CD4-positive, alpha-beta T cell treated with Interferon gamma for 1 hour (primary cell): ENCODE measurements around the gene NUTM2B.
"Not testable (repeated sequence)": the region's sequence is repeated elsewhere in the genome, so short reads cannot be mapped to it uniquely, and the experiment has no call there.

Source experiments
- DNase-seq: peaks from one replicate; pipeline ENCODE4 v3.0.0-alpha.2; 2020

NUTM2B gene

DNA sequence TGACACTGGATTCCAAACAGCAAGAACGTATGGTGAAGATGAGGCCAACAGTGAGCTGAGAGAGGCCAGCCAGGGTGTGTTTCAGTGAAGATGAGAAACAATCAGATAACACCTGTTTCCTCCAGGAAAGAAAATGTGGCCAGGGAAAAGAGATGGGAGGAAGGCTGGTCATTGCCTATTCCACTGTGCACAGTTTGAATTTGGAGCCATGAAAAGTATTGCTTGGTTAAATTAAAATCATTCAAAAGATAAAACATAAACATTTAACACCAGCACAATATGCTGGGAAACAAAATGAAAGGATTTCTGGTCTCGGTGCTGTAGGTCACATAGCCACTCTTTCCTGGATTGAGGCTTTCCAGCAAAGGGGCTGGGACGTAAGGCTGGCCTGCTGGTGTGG lies at the start of gene NUTM2B:
NUTM2B (plus strand) TSS at position 301 of the 400 bp plus-strand sequence. CDS start 383 bp downstream, outside the sequence.
- DNase-seq = not testable (repeated sequence)

- DNase-seq = not testable (repeated sequence)
These were observed 39.7 kb upstream of the NUTM2B start for GRCh38 chr10:79663287-79663686.

DNA sequence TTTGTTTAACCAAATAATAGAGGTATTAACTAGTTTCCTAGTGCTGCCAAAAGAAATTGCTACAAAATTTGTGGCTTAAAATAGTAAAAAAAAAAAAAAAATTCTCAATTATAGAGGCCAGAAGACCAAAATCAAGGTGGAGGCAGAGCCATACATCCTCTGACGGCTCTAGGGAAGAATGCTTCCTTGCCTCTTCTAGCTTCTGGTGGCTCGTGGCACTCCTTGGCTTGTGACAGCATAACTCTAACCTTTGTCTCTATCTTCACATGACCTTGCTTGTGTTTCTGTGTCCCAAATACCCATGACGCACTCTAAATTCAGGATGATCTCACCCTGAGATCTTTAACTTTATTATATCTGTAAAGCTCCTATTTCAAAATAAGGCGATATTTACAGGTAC lies 38.3 kb upstream of the NUTM2B start:
- DNase-seq = not testable (repeated sequence)

DNA sequence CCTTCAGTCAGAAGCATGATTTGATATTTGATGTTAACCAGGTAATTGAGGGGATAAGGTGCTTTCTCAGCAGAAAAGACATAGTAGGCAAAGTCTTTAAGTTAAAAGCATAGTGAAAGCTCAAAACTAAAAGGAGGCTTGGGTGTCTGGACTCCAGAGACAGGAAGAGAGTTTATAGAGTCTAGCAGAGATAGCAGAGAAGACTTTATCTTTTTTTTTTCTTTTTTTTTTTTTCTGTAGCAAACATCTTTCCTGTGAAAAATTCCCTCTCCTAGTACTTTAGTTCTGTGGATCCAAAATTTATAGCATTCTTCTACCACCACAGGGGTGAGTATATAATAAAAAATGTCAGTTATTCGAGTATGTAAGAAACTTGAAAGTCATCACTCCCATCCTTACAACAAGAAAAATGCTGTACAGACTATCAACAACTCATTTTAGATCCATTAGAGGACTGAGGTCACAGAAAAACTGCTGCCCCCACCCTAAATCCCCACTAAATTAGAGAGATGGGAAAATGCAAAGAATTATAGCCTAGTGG lies 33.7 kb upstream of the NUTM2B start:
- DNase-seq = not testable (repeated sequence)

DNA sequence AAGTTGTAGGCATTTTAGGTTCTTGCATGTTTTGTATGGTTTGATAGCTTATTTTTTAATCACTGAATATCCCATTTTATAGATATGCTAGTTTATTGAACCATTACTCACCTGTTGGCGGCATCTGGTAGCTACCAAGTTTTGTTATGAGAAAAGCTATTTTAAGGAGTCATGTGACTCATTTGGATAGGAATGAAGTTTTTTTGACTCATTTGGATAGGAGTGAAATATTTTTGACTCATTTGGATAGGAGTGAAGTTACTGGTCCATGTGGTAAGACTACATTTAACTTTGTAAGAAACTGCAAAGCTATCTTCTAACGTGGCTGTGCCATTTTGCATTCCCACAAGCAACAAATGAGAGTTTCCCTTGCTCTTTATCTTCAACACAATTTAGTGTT lies 28.1 kb upstream of the NUTM2B start:
- not testable (repeated sequence) for DNase-seq

- DNase-seq = not testable (repeated sequence)
These were observed 19.8 kb upstream of the NUTM2B start for GRCh38 chr10:79683026-79683883.

DNA sequence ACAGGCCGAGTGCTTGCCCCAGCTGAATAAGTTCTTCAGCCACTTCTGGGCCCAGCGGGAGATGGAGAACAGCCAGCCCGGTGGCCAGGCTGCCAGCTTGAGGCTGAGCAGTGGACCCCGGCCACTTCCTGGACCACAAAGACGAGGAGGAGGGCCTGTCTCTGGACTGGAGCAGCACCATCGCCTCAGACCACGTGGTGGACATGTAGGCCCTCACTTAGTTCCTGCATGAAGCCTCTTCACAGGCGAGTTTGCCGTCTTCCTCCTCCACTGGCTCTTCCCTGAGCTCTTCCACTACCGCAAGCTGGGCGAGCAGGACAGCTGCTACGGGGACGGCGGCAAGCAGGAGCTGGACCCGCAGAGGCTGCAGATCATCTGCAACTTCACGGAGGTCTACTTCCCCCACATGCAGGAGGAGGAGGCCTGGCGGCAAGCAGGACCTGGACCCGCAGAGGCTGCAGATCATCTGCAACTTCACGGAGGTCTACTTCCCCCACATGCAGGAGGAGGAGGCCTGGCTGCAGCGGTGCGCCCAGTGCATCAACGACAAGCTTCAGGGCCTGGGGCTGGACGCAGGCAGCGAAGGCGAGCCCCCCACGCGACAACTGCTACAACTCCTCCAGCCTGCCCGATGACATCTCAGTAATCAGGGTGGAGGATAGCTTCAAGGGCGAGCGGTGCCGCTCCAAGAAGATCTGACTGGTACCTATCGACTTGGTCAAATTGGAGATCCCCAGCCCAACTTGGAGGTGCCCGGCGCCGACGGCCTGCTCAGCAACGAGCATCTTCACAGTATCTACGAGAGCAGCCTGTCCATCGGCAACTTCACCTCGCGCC lies 18.9 kb upstream of the NUTM2B start:
- not testable (repeated sequence) for DNase-seq

DNA sequence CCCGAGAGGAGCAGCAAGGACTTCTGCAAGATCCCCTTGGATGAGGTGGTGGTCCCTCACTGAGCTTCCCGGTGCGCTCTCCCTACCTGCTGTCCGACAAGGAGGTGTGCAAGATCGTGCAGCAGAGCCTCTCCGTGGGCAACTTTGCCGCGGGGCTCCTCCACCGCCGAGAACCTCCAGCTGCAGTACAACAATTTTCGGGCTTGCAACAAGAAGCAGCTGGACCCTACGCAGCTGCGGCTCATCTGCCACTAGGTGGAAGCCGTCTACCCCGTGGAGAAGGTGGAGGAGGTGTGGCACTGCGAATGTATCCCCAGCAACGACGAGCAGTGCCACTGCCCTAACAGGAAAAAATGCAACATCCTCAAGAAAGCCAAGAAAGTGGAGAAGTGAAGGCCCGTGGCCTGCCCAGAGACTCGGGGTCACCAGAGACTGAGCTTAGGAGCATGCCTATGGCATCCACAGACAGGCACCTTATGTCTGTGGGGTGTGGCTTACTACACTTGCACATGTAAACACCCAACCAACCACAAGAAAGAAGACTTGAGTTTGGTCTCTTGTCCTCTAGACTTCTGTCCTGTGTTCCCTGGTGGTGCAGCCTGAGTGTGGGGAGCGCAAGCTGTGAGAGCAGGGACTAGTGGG lies 17.9 kb upstream of the NUTM2B start:
- peak; percentile 35 for DNase-seq

- DNase-seq = not testable (repeated sequence)
These were observed 16.4 kb upstream of the NUTM2B start for GRCh38 chr10:79686595-79686994.

- DNase-seq = not testable (repeated sequence)
These were observed 15.4 kb upstream of the NUTM2B start for GRCh38 chr10:79687406-79688150.

- not testable (repeated sequence) for DNase-seq
These were observed 14.2 kb upstream of the NUTM2B start for GRCh38 chr10:79688798-79689197.

DNA sequence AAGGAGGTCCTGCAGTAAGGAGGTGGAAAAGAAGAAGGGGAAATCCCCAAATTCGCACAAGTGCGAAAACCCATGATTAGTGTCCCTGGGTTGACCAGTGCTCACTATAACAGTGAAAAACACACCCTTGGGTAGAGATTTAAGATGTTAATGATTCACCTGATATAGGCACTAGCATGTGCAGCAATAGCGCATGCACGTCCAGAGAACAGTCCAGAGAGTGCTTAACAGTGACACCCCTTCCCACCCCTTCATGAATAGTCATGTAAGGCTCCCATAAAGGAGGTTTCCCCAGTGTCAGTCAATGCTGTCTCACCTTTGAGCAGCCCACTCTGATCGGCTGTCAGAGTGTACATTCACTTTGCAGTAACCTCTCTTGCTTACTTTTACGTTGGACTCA lies 6.4 kb upstream of the NUTM2B start:
- not testable (repeated sequence) for DNase-seq

- DNase-seq = not testable (repeated sequence)
These were observed 5.9 kb upstream of the NUTM2B start for GRCh38 chr10:79697141-79697540.

- DNase-seq = not testable (repeated sequence)
These were observed 2.6 kb upstream of the NUTM2B start for GRCh38 chr10:79700381-79700944.

- not testable (repeated sequence) for DNase-seq
These were observed 4.0 kb downstream of the NUTM2B start for GRCh38 chr10:79707017-79707416.

GRCh38 chr10:79714976-79715375 lies 11.9 kb downstream of the NUTM2B start:
- DNase-seq = not testable (repeated sequence)

GRCh38 chr10:79716917-79717579 lies 14.0 kb downstream of the NUTM2B start:
- DNase-seq = not testable (repeated sequence)

GRCh38 chr10:79720000-79720399 lies 17.0 kb downstream of the NUTM2B start:
- not testable (repeated sequence) for DNase-seq

GRCh38 chr10:79726620-79727019 lies 23.6 kb downstream of the NUTM2B start:
- DNase-seq = not testable (repeated sequence)

DNA sequence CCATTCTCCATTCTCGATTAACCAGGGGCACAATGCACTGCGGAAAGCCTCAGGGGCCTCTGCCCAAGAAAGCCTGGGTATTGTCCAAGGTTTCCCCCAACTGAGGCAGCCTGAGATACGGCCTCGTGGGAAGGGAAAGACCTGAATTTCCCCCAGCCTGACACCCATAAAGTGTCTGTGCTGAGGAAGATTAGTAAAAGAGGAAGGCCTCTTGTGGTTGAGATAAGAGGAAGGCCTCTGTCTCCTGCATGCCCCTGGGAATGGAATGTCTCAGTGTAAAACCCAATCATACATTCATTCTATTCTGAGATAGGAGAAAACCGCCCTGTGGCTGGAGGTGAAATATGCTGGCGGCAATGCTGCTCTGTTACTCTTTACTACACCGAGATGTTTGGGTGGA lies 41.8 kb downstream of the NUTM2B start:
- not testable (repeated sequence) for DNase-seq

- DNase-seq = not testable (repeated sequence)
These were observed 45.5 kb downstream of the NUTM2B start for GRCh38 chr10:79748510-79748909.
